ENCODE data around the gene SAMD1. TPM values are rescaled to one million over a fixed set of nuclear protein-coding genes. Genes with fewer than 3 reads are reported as not detected.

SAMD1 gene
- total and polyA plus RNA-seq, 9 of the 15 experiments (the other 6 are each of a cell fraction or from before 2014, with no cell fraction given) = 2.9 to 96.0 (median 43.5) TPM

- TF ChIP-seq HES1 (IDR thresholded peaks at IDR 0.05; ENCODE audit: low read depth) (no peak), RBFOX2 (IDR thresholded peaks at IDR 0.05; ENCODE audit: low read depth, low read length) (peak; percentile 78), HMGXB4 (CRISPR knock-in tag; IDR thresholded peaks at IDR 0.05) (no peak), HIVEP1 (CRISPR knock-in tag; IDR thresholded peaks at IDR 0.05) (no peak), ETV6 (IDR thresholded peaks at IDR 0.05; ENCODE audit: borderline replicate concordance in 1 of 2, low read depth in 2 of 2, low read length in 1 of 2) (no peak), ETV6 (CRISPR knock-in tag; IDR thresholded peaks at IDR 0.05; ENCODE audit: borderline replicate concordance) (no peak), NFIX (CRISPR knock-in tag; IDR thresholded peaks at IDR 0.05; ENCODE audit: low read depth) (no peak), DNMT1 (IDR thresholded peaks at IDR 0.05) (no peak), ZNF511 (CRISPR knock-in tag; IDR thresholded peaks at IDR 0.05) (peak; percentile 77), POLR2G (IDR thresholded peaks at IDR 0.05; ENCODE audit: low read depth, low read length) (peak; percentile 87), U2AF2 (optimal IDR thresholded peaks at IDR 0.05; ENCODE audit: low read depth, low read length) (no peak), NR4A1 (CRISPR knock-in tag; IDR thresholded peaks at IDR 0.05) (no peak), NR4A1 (tag; IDR thresholded peaks at IDR 0.05) (peak; percentile 65; the same call in 1 of the 2 replicates), MLLT1 (IDR thresholded peaks at IDR 0.05) (no peak), HCFC1 (IDR thresholded peaks at IDR 0.05; ENCODE audit: low read depth, low read length) (no peak), NCOA6 (IDR thresholded peaks at IDR 0.05) (no peak), U2AF1 (optimal IDR thresholded peaks at IDR 0.05; ENCODE audit: low read depth, low read length) (no peak), RB1 (IDR thresholded peaks at IDR 0.05; ENCODE audit: low read depth) (peak; percentile 87), SMAD3 (CRISPR knock-in tag; conservative IDR thresholded peaks at IDR 0.05) (no peak), RBM22 (IDR thresholded peaks at IDR 0.05; ENCODE audit: low read depth, low read length, poor library complexity, severe bottlenecking) (peak; percentile 65), FOXA1 (IDR thresholded peaks at IDR 0.05; ENCODE audit: borderline replicate concordance) (no peak), SFPQ (IDR thresholded peaks at IDR 0.05; ENCODE audit: low read depth, low read length) (no peak), ZNF3 (CRISPR knock-in tag; IDR thresholded peaks at IDR 0.05) (no peak)
These were observed 696 bp upstream of the SAMD1 start (continued) for GRCh38 chr19:14091081-14091812.
